H1 (cell line): ENCODE measurements around the gene RTCB. TPM values are rescaled to one million over a fixed set of nuclear protein-coding genes. Genes with fewer than 3 reads are reported as not detected.

Experiments
- CHD2 ChIP-seq: IDR thresholded peaks from 2 replicates; pipeline ENCODE4 v1.6.1; 2012; ENCODE audit warnings: low read length, improper control_type of control experiment
- CTBP2 ChIP-seq: IDR thresholded peaks from 2 replicates; pipeline ENCODE4 v1.7.0; 2011; ENCODE audit warnings: borderline replicate concordance, mild to moderate bottlenecking, moderate library complexity, mixed read lengths, low read length; ENCODE audit not compliant: insufficient read depth, insufficient read length
- EGR1 ChIP-seq: IDR thresholded peaks from 2 replicates; pipeline ENCODE4 v1.6.1; 2011; ENCODE audit warnings: low read depth, low read length, borderline replicate concordance
- EZH2 ChIP-seq: fragments of 200-600 bp; sonication (generic); IDR thresholded peaks from 2 replicates; pipeline ENCODE4 v1.7.1; 2012; ENCODE audit warnings: low read depth, mild to moderate bottlenecking, moderate library complexity, low read length, inconsistent platforms; ENCODE audit not compliant: severe bottlenecking
- HDAC2 ChIP-seq, 2 experiments: fragments of 300-600 bp in 1 of 2; sonication (generic) in 1 of 2; IDR thresholded peaks; 2 replicates each; pipeline ENCODE4 v1.6.1; 2011 to 2012; ENCODE audit warnings: low read depth in 2 of 2, low read length in 2 of 2, mild to moderate bottlenecking in 2 of 2, moderate library complexity in 2 of 2, borderline replicate concordance in 1 of 2, inconsistent platforms in 1 of 2
- HDAC6 ChIP-seq: IDR thresholded peaks from one replicate; pipeline ENCODE4 v1.7.1; 2012; ENCODE audit warnings: low read depth, mild to moderate bottlenecking, inconsistent platforms, low read length, moderate library complexity
- JUND ChIP-seq: IDR thresholded peaks from 2 replicates; pipeline ENCODE4 v1.6.1; 2011; ENCODE audit warnings: mild to moderate bottlenecking, improper control_type of control experiment, low read length
- KDM1A ChIP-seq: fragments of 200-600, 300-600 bp; sonication (generic); IDR thresholded peaks from 2 replicates; pipeline ENCODE4 v1.7.1; 2016; ENCODE audit warnings: mild to moderate bottlenecking, low read length, borderline replicate concordance
- KDM4A ChIP-seq: IDR thresholded peaks from one replicate; pipeline ENCODE4 v1.7.1; 2012; ENCODE audit warnings: low read depth, mild to moderate bottlenecking, moderate library complexity, low read length, inconsistent platforms; ENCODE audit not compliant: severe bottlenecking
- KDM5A ChIP-seq: fragments of 200-600 bp; IDR thresholded peaks from 2 replicates; pipeline ENCODE4 v1.7.1; 2012; ENCODE audit warnings: mild to moderate bottlenecking, low read length, inconsistent platforms, mixed read lengths
- NRF1 ChIP-seq: IDR thresholded peaks from 2 replicates; pipeline ENCODE4 v1.6.1; 2011; ENCODE audit warnings: mild to moderate bottlenecking, low read depth, low read length, improper control_type of control experiment
- PHF8 ChIP-seq: fragments of 200-600 bp; sonication (generic); conservative IDR thresholded peaks from 2 replicates; pipeline ENCODE4 v1.7.1; 2012; ENCODE audit warnings: low read depth, mild to moderate bottlenecking, inconsistent platforms, low read length, moderate library complexity
- POLR2AphosphoS5 ChIP-seq: IDR thresholded peaks from 2 replicates; pipeline ENCODE4 v1.6.1; 2011; ENCODE audit warnings: low read depth, low read length
- RNF2 ChIP-seq: fragments of 200-900, 300-1000 bp; sonication (generic); IDR thresholded peaks from 2 replicates; pipeline ENCODE4 v1.7.1; 2016; ENCODE audit warnings: borderline replicate concordance, low read depth, mild to moderate bottlenecking, antibody characterized with exemption, low read length; ENCODE audit not compliant: poor library complexity, severe bottlenecking; ENCODE audit errors: missing control alignments
- SAP30 ChIP-seq: fragments of 300-600 bp; sonication (generic); IDR thresholded peaks from 2 replicates; pipeline ENCODE4 v1.7.1; 2012; ENCODE audit warnings: low read length, moderate library complexity, mild to moderate bottlenecking, inconsistent platforms; ENCODE audit not compliant: insufficient read depth, insufficient replicate concordance
- SIX5 ChIP-seq: IDR thresholded peaks from 2 replicates; pipeline ENCODE4 v1.6.1; 2011; ENCODE audit warnings: mild to moderate bottlenecking, low read depth, low read length
- SUZ12 ChIP-seq: fragments of 200-600 bp; sonication (generic); IDR thresholded peaks from 2 replicates; pipeline ENCODE4 v1.6.1; 2012; ENCODE audit warnings: mild to moderate bottlenecking, inconsistent platforms, low read length, moderate library complexity, mixed read lengths
- TBP ChIP-seq: IDR thresholded peaks from 2 replicates; pipeline ENCODE4 v1.6.1; 2011; ENCODE audit warnings: low read depth, low read length, improper control_type of control experiment
- TEAD4 ChIP-seq: IDR thresholded peaks from 2 replicates; pipeline ENCODE4 v1.6.1; 2012; ENCODE audit warnings: low read depth, low read length, inconsistent platforms, mixed read lengths
- YY1 ChIP-seq: IDR thresholded peaks from 2 replicates; pipeline ENCODE4 v1.6.1; 2011; ENCODE audit warnings: low read depth, mild to moderate bottlenecking, low read length
- polyA plus RNA-seq, 7 experiments: library from polyadenylated mRNA; depleted of rRNA in 3 of 7; stranded (reverse) in 5 of 7; unstranded in 2 of 7; fragments of >200 nt in 5 of 7; fragments of 200-250 nt in 2 of 7; gene quantifications; 1 replicate in 5 of 7; 2 replicates in 1 of 7; 4 replicates in 1 of 7; pipeline versions ENCODE4 v1.2.1 to v1.2.3, GENCODE V29; 2011 to 2013; ENCODE audit warnings: missing spikeins in 2 of 7, mixed read lengths in 2 of 7
- total RNA-seq: library from RNA; stranded (reverse); fragmentation: NEBNext Ultra II Directional; extraction: Animal tissue kit (Norgen Biotek cat#: 25700); gene quantifications from 2 replicates; pipeline ENCODE4 v1.2.1, GENCODE V29; 2021
- TF ChIP-seq, protein P1 (sequence below), 3 experiments: IDR thresholded peaks; 1 replicate in 2 of 3; 2 replicates in 1 of 3; pipeline versions ENCODE4 v1.5.1 to v1.6.1; 2011; ENCODE audit warnings: low read length in 3 of 3, mild to moderate bottlenecking in 3 of 3, inconsistent platforms in 2 of 3, low read depth in 1 of 3, moderate library complexity in 1 of 3; ENCODE audit not compliant: insufficient read depth in 1 of 3; ENCODE audit errors: control extremely low read depth in 1 of 3

The RTCB gene
- total and polyA plus RNA-seq, 2 of the 8 experiments (the other 6 are each of a cell fraction or from before 2014, with no cell fraction given) = 104 to 114 TPM

DNA sequence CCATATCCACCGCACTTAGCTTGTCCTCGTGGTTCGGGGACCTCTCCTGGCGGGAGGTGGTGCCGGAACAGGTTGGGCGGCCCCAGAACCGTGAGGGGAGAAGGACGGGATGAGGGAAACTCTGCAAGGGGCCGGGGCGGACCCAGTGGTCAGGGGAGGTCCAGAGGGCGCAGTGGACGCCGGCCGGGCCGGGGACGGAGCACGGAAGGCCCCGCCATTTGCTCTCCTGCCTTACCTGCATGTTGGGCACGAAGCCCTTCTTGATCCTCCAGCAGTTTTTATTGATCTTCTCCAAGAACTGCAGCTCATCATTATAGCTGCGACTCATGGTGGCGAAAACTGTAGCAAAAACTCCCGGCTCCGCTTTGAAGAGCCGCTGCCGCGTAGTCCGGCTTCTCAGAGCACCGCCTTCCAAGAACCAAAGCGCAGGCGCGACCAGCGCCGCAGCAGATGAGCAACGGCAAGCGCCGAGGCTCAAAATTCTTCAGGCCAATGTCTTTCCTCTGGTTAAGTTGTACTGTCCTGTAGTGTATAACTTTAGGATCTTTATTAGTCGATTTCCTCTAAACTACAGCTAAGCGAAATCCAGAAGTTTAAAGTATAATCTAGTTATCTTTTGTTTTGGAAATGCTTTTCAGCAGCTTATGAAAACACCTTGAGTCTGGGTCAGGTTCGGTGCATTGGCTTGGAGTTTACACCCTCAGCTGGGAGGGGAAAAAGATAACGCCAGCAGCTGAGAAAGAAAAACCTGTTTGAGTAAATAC is at the start of gene RTCB (continued):
- TF ChIP-seq CTBP2 (no peak), RNF2 (no peak), EZH2 (no peak), HDAC6 (no peak), SIX5 (no peak), CHD2 (no peak), POLR2AphosphoS5 (no peak), NRF1 (peak; percentile 55), KDM1A (no peak), SAP30 (no peak), TBP (peak; percentile 52; the same call in 1 of the 2 replicates), KDM5A (no peak), TEAD4 (no peak), EGR1 (no peak), YY1 (no peak), PHF8 (peak; percentile 80), KDM4A (peak; percentile 77), JUND (no peak), HDAC2 (IDR thresholded peaks at IDR 0.05; ENCODE audit: borderline replicate concordance in 1 of 2, low read depth in 2 of 2, low read length in 2 of 2) (0 out of 4 replicates have a peak, but pooled peaks of 1 of the 2 experiments have one; percentile 49), SUZ12 (no peak)
- TF ChIP-seq, protein P1, sequence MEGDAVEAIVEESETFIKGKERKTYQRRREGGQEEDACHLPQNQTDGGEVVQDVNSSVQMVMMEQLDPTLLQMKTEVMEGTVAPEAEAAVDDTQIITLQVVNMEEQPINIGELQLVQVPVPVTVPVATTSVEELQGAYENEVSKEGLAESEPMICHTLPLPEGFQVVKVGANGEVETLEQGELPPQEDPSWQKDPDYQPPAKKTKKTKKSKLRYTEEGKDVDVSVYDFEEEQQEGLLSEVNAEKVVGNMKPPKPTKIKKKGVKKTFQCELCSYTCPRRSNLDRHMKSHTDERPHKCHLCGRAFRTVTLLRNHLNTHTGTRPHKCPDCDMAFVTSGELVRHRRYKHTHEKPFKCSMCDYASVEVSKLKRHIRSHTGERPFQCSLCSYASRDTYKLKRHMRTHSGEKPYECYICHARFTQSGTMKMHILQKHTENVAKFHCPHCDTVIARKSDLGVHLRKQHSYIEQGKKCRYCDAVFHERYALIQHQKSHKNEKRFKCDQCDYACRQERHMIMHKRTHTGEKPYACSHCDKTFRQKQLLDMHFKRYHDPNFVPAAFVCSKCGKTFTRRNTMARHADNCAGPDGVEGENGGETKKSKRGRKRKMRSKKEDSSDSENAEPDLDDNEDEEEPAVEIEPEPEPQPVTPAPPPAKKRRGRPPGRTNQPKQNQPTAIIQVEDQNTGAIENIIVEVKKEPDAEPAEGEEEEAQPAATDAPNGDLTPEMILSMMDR (IDR thresholded peaks at IDR 0.05; ENCODE audit: control extremely low read depth in 1 of 3, insufficient read depth in 1 of 3, low read depth in 1 of 3, low read length in 3 of 3) = no peak
